ENCODE results near the gene RMRP.
"Not testable (repeated sequence)": the region's sequence is repeated elsewhere in the genome, so short reads cannot be mapped to it uniquely, and the experiment has no call there.

Gene RMRP

DNA sequence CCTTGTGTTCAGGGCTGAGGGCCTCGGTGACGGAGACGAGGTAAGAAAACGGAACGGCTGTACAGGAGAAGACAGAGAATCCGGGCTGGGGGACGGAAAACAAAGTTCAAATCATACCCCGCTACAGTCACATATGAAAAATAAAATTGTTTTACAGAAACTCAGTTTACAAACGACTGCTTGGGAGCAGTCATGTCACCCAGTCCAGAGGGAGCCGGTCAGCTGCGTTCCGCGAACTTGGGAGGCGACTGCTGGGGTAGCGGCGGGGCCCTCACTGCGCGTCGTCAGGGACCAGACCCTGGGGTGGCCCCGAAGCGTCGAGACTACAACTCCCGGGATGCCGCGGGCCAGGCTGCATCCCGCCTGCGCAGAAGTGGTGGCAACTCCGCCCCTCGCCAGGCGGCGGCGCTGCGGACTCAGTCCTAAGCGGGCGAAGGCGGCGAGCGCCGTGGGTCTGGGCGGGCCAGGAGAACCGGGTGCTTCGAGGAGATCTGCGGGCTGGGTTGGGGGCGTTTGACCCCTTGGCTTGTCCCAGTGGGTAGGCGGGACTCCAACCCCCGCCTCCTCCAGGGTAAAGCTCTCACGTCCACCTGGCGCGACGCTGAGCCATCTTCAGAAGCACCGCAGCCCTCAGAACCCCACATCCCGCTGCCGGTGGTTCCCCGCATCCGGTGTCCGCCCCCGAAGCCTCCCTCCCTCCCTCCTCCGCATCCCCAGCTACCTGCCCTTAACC is 11.1 kb downstream of the RMRP start:
- peak overlapping the region; percentile 61 for H3K4me3 ChIP-seq (ENCODE audit: control insufficient read depth, low read depth, low read length)
- TF ChIP-seq, protein P1, sequence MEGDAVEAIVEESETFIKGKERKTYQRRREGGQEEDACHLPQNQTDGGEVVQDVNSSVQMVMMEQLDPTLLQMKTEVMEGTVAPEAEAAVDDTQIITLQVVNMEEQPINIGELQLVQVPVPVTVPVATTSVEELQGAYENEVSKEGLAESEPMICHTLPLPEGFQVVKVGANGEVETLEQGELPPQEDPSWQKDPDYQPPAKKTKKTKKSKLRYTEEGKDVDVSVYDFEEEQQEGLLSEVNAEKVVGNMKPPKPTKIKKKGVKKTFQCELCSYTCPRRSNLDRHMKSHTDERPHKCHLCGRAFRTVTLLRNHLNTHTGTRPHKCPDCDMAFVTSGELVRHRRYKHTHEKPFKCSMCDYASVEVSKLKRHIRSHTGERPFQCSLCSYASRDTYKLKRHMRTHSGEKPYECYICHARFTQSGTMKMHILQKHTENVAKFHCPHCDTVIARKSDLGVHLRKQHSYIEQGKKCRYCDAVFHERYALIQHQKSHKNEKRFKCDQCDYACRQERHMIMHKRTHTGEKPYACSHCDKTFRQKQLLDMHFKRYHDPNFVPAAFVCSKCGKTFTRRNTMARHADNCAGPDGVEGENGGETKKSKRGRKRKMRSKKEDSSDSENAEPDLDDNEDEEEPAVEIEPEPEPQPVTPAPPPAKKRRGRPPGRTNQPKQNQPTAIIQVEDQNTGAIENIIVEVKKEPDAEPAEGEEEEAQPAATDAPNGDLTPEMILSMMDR (conservative IDR thresholded peaks at IDR 0.05; ENCODE audit: control insufficient read depth, insufficient read depth, low read depth, low read length): peak; percentile 63
- DNase-seq (ENCODE audit: low read depth): peak; percentile 84

DNA sequence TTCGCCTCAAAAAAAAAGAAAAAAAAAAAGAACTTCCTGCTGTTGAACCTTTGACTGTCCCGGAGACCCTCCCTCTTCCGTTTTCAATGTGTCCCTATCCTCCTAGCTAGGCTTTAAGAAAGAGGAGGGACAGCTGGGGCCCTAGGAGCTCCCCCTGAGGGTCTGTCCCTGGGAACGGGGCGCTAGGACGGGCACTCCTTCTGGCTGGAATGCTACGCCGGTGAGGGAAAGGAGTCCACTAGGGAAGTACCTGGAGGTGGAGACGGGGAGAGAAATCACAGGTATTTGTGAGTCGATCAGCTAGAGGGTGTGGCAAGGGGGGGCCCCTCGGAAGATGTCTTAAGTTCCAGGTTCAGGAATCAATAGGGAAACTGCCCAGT is 11.7 kb downstream of the RMRP start:
- H3K4me3 ChIP-seq (ENCODE audit: control insufficient read depth, low read depth, low read length): peak overlapping the region; percentile 61
- no peak for DNase-seq (ENCODE audit: low read depth)
- TF ChIP-seq, protein P1 (conservative IDR thresholded peaks at IDR 0.05; ENCODE audit: control insufficient read depth, insufficient read depth, low read depth, low read length): no peak

DNA sequence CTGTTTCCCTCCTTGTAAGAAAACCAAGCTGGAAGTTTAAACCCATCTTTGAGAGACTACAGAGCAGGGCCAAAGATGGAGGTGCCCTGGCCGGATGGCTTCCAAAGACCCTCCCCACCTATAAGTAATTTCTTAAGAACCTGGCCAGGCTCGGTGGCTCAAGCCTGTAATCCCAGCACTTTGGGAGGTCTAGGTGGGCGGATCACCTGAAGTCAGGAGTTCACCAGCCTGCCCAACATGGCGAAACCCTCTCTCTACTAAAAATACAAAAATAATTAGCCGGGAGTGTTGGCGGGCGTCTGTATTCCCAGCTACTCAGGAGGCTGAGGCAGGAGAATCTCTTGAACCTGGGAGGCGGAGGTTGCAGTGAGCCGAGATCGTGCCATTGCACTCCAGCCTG is 12.1 kb downstream of the RMRP start:
- DNase-seq (ENCODE audit: low read depth): not testable (repeated sequence)
- peak overlapping the region; percentile 61 for H3K4me3 ChIP-seq (ENCODE audit: control insufficient read depth, low read depth, low read length)

DNA sequence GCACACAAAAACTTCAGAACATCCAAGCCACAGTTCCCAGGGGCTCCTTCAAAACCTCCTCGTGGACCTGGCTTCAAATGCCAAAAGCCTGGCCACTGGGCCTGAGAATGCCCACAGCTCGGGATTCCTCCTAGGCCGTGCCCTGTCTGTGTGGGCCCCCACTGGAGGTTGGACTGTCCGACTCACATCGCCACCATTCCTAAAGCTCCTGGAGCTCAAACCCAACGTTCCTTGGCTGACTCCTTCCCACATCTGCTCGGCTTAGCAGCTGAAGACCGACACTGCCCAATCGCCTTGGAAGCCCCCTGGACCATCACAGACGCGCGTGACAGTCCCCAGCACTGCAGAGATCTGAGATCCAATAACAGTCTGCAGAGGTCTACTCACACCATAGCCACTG is 14.8 kb downstream of the RMRP start:
- H3K4me3 ChIP-seq (ENCODE audit: control insufficient read depth, low read depth, low read length): no peak overlapping the region
- no peak for DNase-seq (ENCODE audit: low read depth)
- TF ChIP-seq, protein P1 (conservative IDR thresholded peaks at IDR 0.05; ENCODE audit: control insufficient read depth, insufficient read depth, low read depth, low read length): no peak

DNA sequence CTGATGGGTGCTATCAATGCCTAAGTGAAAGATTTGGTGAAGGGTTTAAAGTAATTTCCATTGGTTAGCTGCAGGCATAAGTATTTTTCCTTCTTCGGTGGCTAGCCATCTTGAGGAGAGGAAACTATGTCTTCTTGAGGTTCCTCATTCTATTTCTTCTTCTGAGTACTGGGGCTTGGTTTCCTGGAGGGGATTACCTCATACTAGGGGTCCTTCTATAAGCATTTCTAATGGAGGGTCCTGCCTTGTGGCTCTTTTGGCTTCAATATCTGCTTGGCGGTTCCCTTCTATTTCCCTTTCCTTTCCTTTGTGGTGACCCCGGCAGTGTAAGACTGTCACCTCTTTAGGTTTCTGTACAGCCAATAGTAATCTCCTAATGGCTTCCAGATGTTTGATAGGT is 16.3 kb downstream of the RMRP start:
- not testable (repeated sequence) for DNase-seq (ENCODE audit: low read depth); H3K4me3 ChIP-seq (ENCODE audit: control insufficient read depth, low read depth, low read length)

DNA sequence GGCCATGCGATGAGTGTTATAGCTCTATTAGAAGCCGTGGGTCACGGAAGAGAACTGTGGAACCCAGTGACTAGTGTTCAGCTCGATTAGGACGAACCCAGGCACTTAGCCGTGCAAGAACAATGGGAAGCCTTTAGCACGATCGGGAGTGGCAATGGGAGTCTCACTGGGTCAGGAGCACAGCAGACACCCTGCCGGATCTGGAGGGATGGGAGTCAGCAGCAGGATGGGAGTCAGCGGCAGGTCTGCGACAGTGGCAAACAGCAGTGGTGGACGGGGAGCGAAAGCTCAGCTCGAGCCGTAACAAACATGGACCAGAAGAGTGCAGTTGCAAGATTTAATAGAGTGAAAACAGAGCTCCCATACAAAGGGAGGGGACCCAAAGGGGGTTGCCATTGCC is 17.4 kb downstream of the RMRP start:
- not testable (repeated sequence) for DNase-seq (ENCODE audit: low read depth); H3K4me3 ChIP-seq (ENCODE audit: control insufficient read depth, low read depth, low read length)

DNA sequence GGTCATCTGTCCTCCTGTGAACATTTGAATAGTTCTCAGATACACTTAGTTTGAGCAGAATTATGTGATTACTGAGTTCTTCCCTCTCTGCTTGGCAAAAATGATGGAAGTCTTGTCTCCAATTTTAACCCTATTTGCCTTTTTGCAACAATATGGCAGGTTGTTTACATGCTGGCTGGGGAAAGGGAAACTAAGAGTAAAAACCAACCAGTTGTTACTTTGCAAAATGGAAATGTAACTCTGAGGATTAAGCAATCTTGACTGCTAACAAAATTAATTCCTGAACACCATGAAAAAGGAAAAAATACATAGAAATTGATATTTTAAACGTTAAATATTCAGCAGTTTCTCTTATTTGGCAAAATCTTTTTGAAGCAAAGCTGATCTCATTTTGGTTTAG is 18.2 kb downstream of the RMRP start:
- DNase-seq (ENCODE audit: low read depth): no peak
- no peak overlapping the region for H3K4me3 ChIP-seq (ENCODE audit: control insufficient read depth, low read depth, low read length)
- TF ChIP-seq, protein P1 (conservative IDR thresholded peaks at IDR 0.05; ENCODE audit: control insufficient read depth, insufficient read depth, low read depth, low read length): no peak

DNA sequence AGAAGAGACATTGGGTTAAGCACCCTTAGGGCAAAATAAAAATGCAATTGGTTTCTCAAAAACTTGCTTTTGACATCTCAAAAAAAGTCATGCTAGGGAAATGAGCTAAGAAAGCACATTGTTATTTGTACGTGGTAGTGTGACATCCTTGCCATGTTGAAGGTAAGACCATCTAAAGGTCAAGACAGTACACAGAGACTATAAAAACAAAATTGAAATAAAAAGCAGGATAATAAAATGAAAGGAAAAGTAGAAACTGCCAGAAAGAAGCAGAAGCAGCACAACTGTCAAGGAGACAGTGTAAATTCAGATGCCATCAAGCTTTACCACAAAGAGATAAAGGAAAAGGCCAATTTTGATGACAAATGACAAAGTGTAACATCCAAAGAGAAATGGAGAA is 18.6 kb downstream of the RMRP start:
- DNase-seq (ENCODE audit: low read depth); H3K4me3 ChIP-seq (ENCODE audit: control insufficient read depth, low read depth, low read length): not testable (repeated sequence)

DNA sequence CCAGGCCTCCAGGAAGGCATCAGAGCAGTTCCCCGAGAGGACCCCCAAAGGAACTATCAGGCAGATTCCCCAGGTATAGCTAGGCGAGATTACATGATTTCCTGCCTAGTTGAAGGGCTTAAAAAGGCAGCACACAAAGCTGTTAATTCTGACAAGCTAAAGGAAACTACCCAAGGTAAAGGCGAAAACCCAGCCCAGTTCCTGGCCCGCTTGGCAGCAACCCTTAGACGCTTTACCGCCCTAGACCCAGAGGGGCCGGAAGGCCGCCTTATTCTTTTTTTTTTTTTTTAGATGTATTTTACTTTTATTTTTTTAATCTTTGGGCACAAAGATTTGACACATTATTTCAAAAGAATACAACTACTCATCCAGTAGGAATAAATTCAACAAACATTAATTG is 19.1 kb downstream of the RMRP start:
- not testable (repeated sequence) for H3K4me3 ChIP-seq (ENCODE audit: control insufficient read depth, low read depth, low read length); DNase-seq (ENCODE audit: low read depth)

DNA sequence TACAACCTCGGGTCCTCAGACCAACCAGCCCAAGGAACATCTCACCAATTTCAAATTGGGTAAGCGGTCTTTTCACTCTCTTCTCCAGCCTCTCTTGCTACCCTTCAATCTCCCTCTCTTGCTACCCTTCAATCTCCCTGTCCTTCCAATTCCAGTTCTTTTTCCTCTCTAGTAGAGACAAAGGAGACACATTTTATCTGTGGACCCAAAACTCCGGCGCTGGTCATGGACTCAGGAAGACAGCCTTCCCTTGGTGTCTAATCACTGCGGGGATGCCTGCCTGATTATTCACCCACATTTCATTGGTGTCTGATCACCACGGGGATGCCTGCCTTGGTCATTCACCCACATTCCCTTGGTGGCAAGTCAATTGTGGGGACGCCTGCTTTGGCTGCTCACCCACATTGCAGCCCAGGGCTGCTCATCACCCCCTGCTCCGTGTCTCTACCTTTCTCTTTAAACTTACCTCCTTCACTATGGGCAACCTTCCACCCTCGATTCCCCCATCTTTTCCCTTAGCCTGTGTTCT is 20.3 kb downstream of the RMRP start:
- not testable (repeated sequence) for H3K4me3 ChIP-seq (ENCODE audit: control insufficient read depth, low read depth, low read length); DNase-seq (ENCODE audit: low read depth)

DNA sequence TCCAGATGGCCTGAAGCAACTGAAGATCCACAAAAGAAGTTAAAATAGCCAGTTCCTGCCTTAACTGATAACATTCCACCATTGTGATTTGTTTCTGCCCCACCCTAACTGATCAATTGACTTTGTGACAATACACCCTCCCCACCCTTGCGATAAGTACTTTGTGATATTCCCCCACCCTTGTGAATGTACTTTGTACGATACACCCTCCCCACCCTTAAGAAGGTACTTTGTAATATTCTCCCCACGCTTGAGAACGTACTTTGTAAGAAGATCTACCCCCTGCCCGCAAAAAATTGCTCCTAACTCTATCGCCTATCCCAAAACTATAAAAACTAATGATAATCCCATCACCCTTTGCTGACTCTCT is 21.0 kb downstream of the RMRP start:
- DNase-seq (ENCODE audit: low read depth); H3K4me3 ChIP-seq (ENCODE audit: control insufficient read depth, low read depth, low read length): not testable (repeated sequence)
